ENCODE measurements around the gene RNU6-7. TPM values are rescaled to one million over a fixed set of nuclear protein-coding genes. Genes with fewer than 3 reads are reported as not detected.

Gene RNU6-7
- total and polyA plus RNA-seq, 2 donors (not counting 1 experiment from before 2014, with no cell fraction given): not detected

GRCh38 chr14:32205984-32206383 is 4.1 kb downstream of the RNU6-7 start:
- Histone ChIP-seq H3K9me3 (ENCODE audit: control insufficient read depth, insufficient read depth, low read depth, low read length) (no peaks in the 10 kb centered on the region), H3K27ac (ENCODE audit: insufficient read depth, low read length) (no peak overlapping the region), H3K36me3 (ENCODE audit: control insufficient read depth, insufficient read depth, low read length) (no peaks in the 10 kb centered on the region), H3K27me3 (ENCODE audit: control insufficient read depth, insufficient read depth, low read length) (peaks cover 2% of the 10 kb centered on the region), H4K20me1 (ENCODE audit: control insufficient read depth, extremely low read depth, insufficient read depth, low read length) (no peaks in the 10 kb centered on the region), H3K4me3 (replicated peaks in 1 of 4; ENCODE audit: control extremely low read depth in 1 of 4, insufficient read depth in 1 of 4, low read depth in 3 of 4, low read length in 4 of 4) (no peak overlapping the region), H3K79me2 (ENCODE audit: control insufficient read depth, insufficient read depth, low read length) (no peaks in the 10 kb centered on the region), H2AFZ (ENCODE audit: low read length) (no peak overlapping the region), H3K4me1 (ENCODE audit: control insufficient read depth, extremely low read depth, insufficient read depth, low read length) (no peaks in the 10 kb centered on the region), H3K4me2 (ENCODE audit: extremely low read depth, insufficient read depth, low read length) (no peak overlapping the region), H3K9ac (ENCODE audit: insufficient read depth, low read length) (no peak overlapping the region)
- TF ChIP-seq EZH2 (IDR thresholded peaks at IDR 0.05; ENCODE audit: low read length, missing control alignments): no peak
- no peak for TF ChIP-seq CTCF (conservative IDR thresholded peaks at IDR 0.05 in 1 of 2, IDR thresholded peaks at IDR 0.05 in 1 of 2; ENCODE audit: low read depth in 1 of 2, low read length in 2 of 2)
- DNase-seq (ENCODE audit: low read depth in 2 of 2): no peak

- Histone ChIP-seq H2AFZ (ENCODE audit: low read length) (no peak overlapping the region), H4K20me1 (ENCODE audit: control insufficient read depth, extremely low read depth, insufficient read depth, low read length) (no peaks in the 10 kb centered on the region), H3K79me2 (ENCODE audit: control insufficient read depth, insufficient read depth, low read length) (no peaks in the 10 kb centered on the region), H3K27ac (ENCODE audit: insufficient read depth, low read length) (no peak overlapping the region), H3K4me2 (ENCODE audit: extremely low read depth, insufficient read depth, low read length) (no peak overlapping the region), H3K36me3 (ENCODE audit: control insufficient read depth, insufficient read depth, low read length) (no peaks in the 10 kb centered on the region), H3K27me3 (ENCODE audit: control insufficient read depth, insufficient read depth, low read length) (peaks cover 2% of the 10 kb centered on the region), H3K9ac (ENCODE audit: insufficient read depth, low read length) (no peak overlapping the region), H3K4me3 (replicated peaks in 1 of 4; ENCODE audit: control extremely low read depth in 1 of 4, insufficient read depth in 1 of 4, low read depth in 3 of 4, low read length in 4 of 4) (no peak overlapping the region), H3K4me1 (ENCODE audit: control insufficient read depth, extremely low read depth, insufficient read depth, low read length) (no peaks in the 10 kb centered on the region), H3K9me3 (ENCODE audit: control insufficient read depth, insufficient read depth, low read depth, low read length) (no peaks in the 10 kb centered on the region)
- no peak for DNase-seq (ENCODE audit: low read depth in 2 of 2)
- TF ChIP-seq CTCF (conservative IDR thresholded peaks at IDR 0.05 in 1 of 2, IDR thresholded peaks at IDR 0.05 in 1 of 2; ENCODE audit: low read depth in 1 of 2, low read length in 2 of 2) (no peak), EZH2 (IDR thresholded peaks at IDR 0.05; ENCODE audit: low read length, missing control alignments) (no peak)
Observed at GRCh38 chr14:32206552-32206951, 4.7 kb downstream of the RNU6-7 start.

GRCh38 chr14:32208490-32208889 is 6.6 kb downstream of the RNU6-7 start:
- H3K27me3 ChIP-seq (ENCODE audit: control insufficient read depth, insufficient read depth, low read length): no peaks in the 10 kb centered on the region
- no peak overlapping the region for H3K4me3 ChIP-seq (replicated peaks in 1 of 4; ENCODE audit: control extremely low read depth in 1 of 4, insufficient read depth in 1 of 4, low read depth in 3 of 4, low read length in 4 of 4)
- no peak overlapping the region for H3K9ac ChIP-seq (ENCODE audit: insufficient read depth, low read length)
- no peaks in the 10 kb centered on the region for H3K79me2 ChIP-seq (ENCODE audit: control insufficient read depth, insufficient read depth, low read length)
- no peak overlapping the region for H3K4me2 ChIP-seq (ENCODE audit: extremely low read depth, insufficient read depth, low read length)
- no peak for TF ChIP-seq CTCF (conservative IDR thresholded peaks at IDR 0.05 in 1 of 2, IDR thresholded peaks at IDR 0.05 in 1 of 2; ENCODE audit: low read depth in 1 of 2, low read length in 2 of 2)
- TF ChIP-seq EZH2 (IDR thresholded peaks at IDR 0.05; ENCODE audit: low read length, missing control alignments): no peak
- DNase-seq (ENCODE audit: low read depth in 2 of 2): no peak
- H3K4me1 ChIP-seq (ENCODE audit: control insufficient read depth, extremely low read depth, insufficient read depth, low read length): no peaks in the 10 kb centered on the region
- no peaks in the 10 kb centered on the region for H3K36me3 ChIP-seq (ENCODE audit: control insufficient read depth, insufficient read depth, low read length)
- H4K20me1 ChIP-seq (ENCODE audit: control insufficient read depth, extremely low read depth, insufficient read depth, low read length): no peaks in the 10 kb centered on the region
- H3K9me3 ChIP-seq (ENCODE audit: control insufficient read depth, insufficient read depth, low read depth, low read length): no peaks in the 10 kb centered on the region
- H2AFZ ChIP-seq (ENCODE audit: low read length): no peak overlapping the region
- H3K27ac ChIP-seq (ENCODE audit: insufficient read depth, low read length): no peak overlapping the region

Data from fibroblast of lung (primary cell).